HEK293T (cell line): ENCODE measurements around the gene SLC12A8.

Experiments
- CTCF ChIA-PET: fragments of 350-600 bp; formaldehyde crosslinking; extraction: SDS; loops from one replicate; lab custom pipeline; 2021; ENCODE audit warnings: antibody characterized with exemption, inconsistent platforms; lab: Yijun Ruan, JAX
- POLR2A ChIA-PET: fragments of 350-600 bp; formaldehyde crosslinking; extraction: SDS; loops from one replicate; lab custom pipeline; 2020; ENCODE audit warnings: antibody characterized with exemption, inconsistent platforms; lab: Yijun Ruan, JAX
- DNase-seq: peaks from one replicate; pipeline ENCODE4 v3.0.0; 2012; ENCODE audit warnings: mixed read lengths; ENCODE audit errors: extremely low spot score
- ARNT ChIP-seq: fragments of 450-650 bp; IDR thresholded peaks from 2 replicates; pipeline ENCODE4 v1.6.1; 2017; ENCODE audit warnings: mild to moderate bottlenecking
- BHLHE40 ChIP-seq: fragments of 450-650 bp; IDR thresholded peaks from 2 replicates; pipeline ENCODE4 v1.6.1; 2016; ENCODE audit warnings: mild to moderate bottlenecking, moderate library complexity, borderline replicate concordance
- CTBP1 ChIP-seq: fragments of 450-650 bp; IDR thresholded peaks from 2 replicates; pipeline ENCODE4 v1.6.1; 2016; ENCODE audit warnings: borderline replicate concordance
- ELF4 ChIP-seq: fragments of 450-650 bp; IDR thresholded peaks from 2 replicates; pipeline ENCODE4 v1.6.1; 2017; ENCODE audit warnings: antibody characterized with exemption
- FOXA1 ChIP-seq: fragments of 450-650 bp; IDR thresholded peaks from 2 replicates; pipeline ENCODE4 v1.6.1; 2016; ENCODE audit warnings: mild to moderate bottlenecking
- FOXK2 ChIP-seq: fragments of 450-650 bp; IDR thresholded peaks from 2 replicates; pipeline ENCODE4 v1.6.1; 2016; ENCODE audit warnings: mild to moderate bottlenecking
- FOXM1 ChIP-seq: fragments of 450-650 bp; IDR thresholded peaks from 2 replicates; pipeline ENCODE4 v1.6.1; 2017; ENCODE audit warnings: mild to moderate bottlenecking, borderline replicate concordance
- HDGF ChIP-seq: fragments of 450-650 bp; IDR thresholded peaks from 2 replicates; pipeline ENCODE4 v1.6.1; 2017; ENCODE audit warnings: antibody characterized with exemption, borderline replicate concordance
- L3MBTL2 ChIP-seq: fragments of 450-650 bp; conservative IDR thresholded peaks from 2 replicates; pipeline ENCODE4 v1.6.1; 2016; ENCODE audit warnings: mild to moderate bottlenecking
- LEF1 ChIP-seq: fragments of 450-650 bp; IDR thresholded peaks from 2 replicates; pipeline ENCODE4 v1.6.1; 2017; ENCODE audit warnings: mild to moderate bottlenecking, borderline replicate concordance
- NFRKB ChIP-seq: fragments of 450-650 bp; IDR thresholded peaks from 2 replicates; pipeline ENCODE4 v1.6.1; 2016; ENCODE audit warnings: mild to moderate bottlenecking, moderate library complexity
- PKNOX1 ChIP-seq: fragments of 450-650 bp; IDR thresholded peaks from 2 replicates; pipeline ENCODE4 v1.6.1; 2016
- SP1 ChIP-seq: fragments of 450-650 bp; IDR thresholded peaks from 2 replicates; pipeline ENCODE4 v1.6.1; 2017
- SUZ12 ChIP-seq: fragments of 450-650 bp; IDR thresholded peaks from 2 replicates; pipeline ENCODE4 v1.6.1; 2016; ENCODE audit warnings: mild to moderate bottlenecking
- TARDBP ChIP-seq: fragments of 450-650 bp; IDR thresholded peaks from 2 replicates; pipeline ENCODE4 v1.6.1; 2016
- ZNF384 ChIP-seq: fragments of 450-650 bp; IDR thresholded peaks from 2 replicates; pipeline ENCODE4 v1.6.1; 2016

The SLC12A8 gene

GRCh38 chr3:125186261-125186787 is 26.2 kb downstream of the SLC12A8 start:
- POLR2A ChIA-PET, result no interaction called here
- CTCF ChIA-PET, result no interaction called here
- TF ChIP-seq NFRKB, result no peak
- TF ChIP-seq L3MBTL2, result no peak
- TF ChIP-seq LEF1, result no peak
- TF ChIP-seq BHLHE40, result no peak
- TF ChIP-seq FOXK2, result no peak
- no peak for TF ChIP-seq ELF4
- no peak for TF ChIP-seq SP1
- TF ChIP-seq SUZ12, result no peak
- TF ChIP-seq CTBP1, result no peak
- no peak for TF ChIP-seq PKNOX1
- TF ChIP-seq FOXM1, result no peak
- TF ChIP-seq ZNF384, result no peak
- no peak for TF ChIP-seq TARDBP
- TF ChIP-seq HDGF, result no peak
- DNase-seq, result no peak

GRCh38 chr3:125185805-125186204 is 26.7 kb downstream of the SLC12A8 start:
- DNase-seq, result no peak
- ChIA-PET CTCF (no interaction called here), POLR2A (no interaction called here)
- TF ChIP-seq LEF1 (no peak), ARNT (no peak), TARDBP (no peak), ELF4 (no peak), BHLHE40 (no peak), PKNOX1 (no peak), NFRKB (no peak), FOXM1 (no peak), FOXA1 (no peak), CTBP1 (no peak), FOXK2 (no peak), ZNF384 (no peak), L3MBTL2 (no peak)

DNA sequence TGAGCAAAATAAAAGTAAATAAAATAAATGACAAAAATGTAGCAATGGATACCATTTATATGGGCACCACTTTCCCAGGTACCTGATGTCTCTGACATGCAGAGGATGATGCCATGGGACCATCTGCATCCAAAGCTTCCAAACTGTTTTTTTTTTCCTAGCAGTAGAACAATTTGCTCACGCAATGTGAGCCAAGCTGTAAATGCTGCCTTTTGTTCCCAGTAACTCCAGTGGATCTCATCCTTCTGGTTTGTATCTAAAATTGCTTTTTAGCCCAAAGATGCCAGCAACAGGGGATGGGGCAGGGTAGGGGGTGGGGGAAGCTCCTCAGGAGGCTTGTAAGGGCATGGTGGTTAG is 32.7 kb downstream of the SLC12A8 start:
- TF ChIP-seq LEF1, result no peak
- no peak for TF ChIP-seq SP1
- TF ChIP-seq FOXK2, result no peak
- TF ChIP-seq CTBP1, result no peak
- TF ChIP-seq TARDBP, result no peak
- ChIA-PET CTCF (no interaction called here), POLR2A (no interaction called here)
- DNase-seq, result no peak

DNA sequence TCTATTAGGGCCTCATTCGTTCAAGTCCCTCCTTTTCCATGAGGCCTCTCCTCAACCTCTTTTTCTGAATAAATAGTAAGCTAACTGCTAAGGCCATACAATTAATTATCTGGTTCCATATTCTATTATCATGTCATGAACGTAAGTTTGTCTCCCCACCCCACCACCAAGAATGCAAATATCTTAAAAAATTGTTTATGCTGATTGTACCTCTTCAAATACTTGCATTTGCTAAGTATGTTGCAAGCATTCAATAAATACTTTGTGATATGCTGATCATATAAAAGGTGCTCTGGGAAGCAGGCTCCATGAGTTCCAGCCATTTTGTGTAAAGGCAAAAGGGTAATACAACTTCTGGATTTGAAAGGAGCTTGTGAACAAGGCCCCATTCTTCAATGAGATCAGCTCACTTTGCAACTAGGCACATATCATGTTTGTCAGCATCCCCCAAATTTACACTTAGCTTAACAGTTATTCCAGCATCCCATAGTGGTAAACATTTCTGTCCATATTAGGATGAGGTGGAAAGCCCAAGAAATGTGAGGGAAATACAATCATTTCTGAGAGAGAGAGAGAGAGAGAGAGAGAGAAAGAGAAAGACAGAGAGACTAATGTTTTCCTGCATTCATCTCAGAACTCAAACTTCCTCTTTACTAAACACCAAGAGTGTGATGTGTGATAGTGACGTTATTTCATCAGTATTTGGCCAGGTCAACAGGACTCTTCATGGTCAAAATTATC is 33.2 kb downstream of the SLC12A8 start:
- no peak for TF ChIP-seq CTBP1
- TF ChIP-seq ZNF384, result no peak
- TF ChIP-seq ARNT, result no peak
- TF ChIP-seq ELF4, result no peak
- no peak for TF ChIP-seq TARDBP
- TF ChIP-seq LEF1, result no peak
- no peak for TF ChIP-seq FOXA1
- no peak for TF ChIP-seq SP1
- no peak for TF ChIP-seq BHLHE40
- TF ChIP-seq SUZ12, result no peak
- DNase-seq, result no peak
- ChIA-PET CTCF (interaction anchor here (0.7 kb wide), 1 partner anchor 13 kb away, joined by 3 read pairs; no protein-coding TSS in a partner anchor), POLR2A (no interaction called here)

DNA sequence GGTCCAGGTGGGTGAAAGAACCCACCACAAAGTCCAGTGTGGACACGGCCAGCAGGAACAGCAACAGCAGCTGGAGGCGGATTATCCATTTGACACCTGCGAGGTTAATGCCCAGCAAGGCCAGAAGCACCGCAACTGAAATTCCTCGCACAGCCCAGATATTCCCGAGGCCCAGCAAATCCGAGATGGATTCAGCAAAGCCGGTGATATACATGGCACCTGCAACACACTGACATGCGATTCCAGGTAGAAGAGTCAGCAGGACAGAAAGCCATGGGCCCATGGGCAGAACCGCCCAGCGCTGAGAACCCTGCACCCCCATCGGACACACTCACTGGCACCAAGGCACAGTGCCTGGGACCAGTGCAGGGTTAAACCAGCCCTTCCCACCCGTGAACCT is 34.8 kb downstream of the SLC12A8 start:
- POLR2A ChIA-PET, result no interaction called here
- no peak for DNase-seq
- CTCF ChIA-PET, result no interaction called here
- no peak for TF ChIP-seq TARDBP
- no peak for TF ChIP-seq L3MBTL2
- no peak for TF ChIP-seq LEF1
- no peak for TF ChIP-seq BHLHE40
- TF ChIP-seq CTBP1, result no peak
- no peak for TF ChIP-seq ZNF384
- TF ChIP-seq SUZ12, result no peak
- no peak for TF ChIP-seq FOXA1
- TF ChIP-seq FOXM1, result no peak
- TF ChIP-seq FOXK2, result no peak
- TF ChIP-seq PKNOX1, result no peak
- TF ChIP-seq ELF4, result no peak
- TF ChIP-seq HDGF, result no peak

DNA sequence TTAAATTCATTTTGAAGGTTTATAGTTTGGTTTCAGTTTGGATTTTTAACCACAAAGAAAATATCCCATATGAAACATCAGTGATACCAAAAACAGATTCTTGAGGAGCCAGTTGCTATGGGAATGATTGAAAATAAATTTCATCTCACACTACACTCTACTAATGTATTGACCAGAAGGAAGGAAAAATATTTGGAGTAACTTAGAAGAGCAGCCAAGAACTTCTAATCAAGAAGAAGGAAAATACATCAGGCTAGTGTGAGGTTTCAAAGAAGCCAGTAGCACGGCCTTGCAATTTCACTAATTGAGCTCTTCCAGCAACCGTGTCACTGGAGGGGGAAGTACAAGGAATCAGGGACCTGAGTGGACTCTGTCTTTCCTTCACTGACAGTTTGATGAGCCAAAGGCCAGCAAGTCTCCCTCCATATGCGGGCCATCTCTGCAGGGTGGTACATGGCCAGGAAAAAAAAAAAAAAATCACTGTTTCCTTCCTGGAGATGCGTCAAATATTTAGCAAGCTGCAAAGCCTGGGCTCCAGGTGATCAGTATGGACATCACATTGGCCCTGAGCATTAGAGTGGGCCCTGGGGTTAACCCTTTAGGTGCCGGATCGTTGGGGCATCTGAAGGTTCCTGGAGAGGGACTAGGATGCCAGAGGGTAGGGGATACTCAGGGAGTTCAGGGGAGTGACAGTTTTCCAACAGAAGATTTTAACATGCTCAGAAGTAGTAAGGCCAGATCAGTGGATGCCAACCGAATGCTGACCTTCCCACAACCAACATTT is 37.1 kb downstream of the SLC12A8 start:
- DNase-seq, result no peak
- ChIA-PET CTCF (no interaction called here), POLR2A (no interaction called here)
- TF ChIP-seq HDGF (no peak), ARNT (no peak), LEF1 (no peak), PKNOX1 (no peak)
